Measurements from ENCODE around the gene PRG2.

The PRG2 gene

GRCh38 chr11:57396744-57397143, 6.3 kb upstream of the PRG2 start:
- ATAC-seq (replicated peaks) (no peak), DNase-seq (no peak)
- H3K9me3 Mint-ChIP-seq: no peaks in the 10 kb centered on the region
- no peaks in the 10 kb centered on the region for H3K36me3 Mint-ChIP-seq
- H3K27me3 Mint-ChIP-seq: no peaks in the 10 kb centered on the region
- no peaks in the 10 kb centered on the region for H3K4me1 Mint-ChIP-seq
- H3K4me3 Mint-ChIP-seq: no peak overlapping the region
- H3K27ac Mint-ChIP-seq: no peak overlapping the region

- H3K27ac Mint-ChIP-seq: no peak overlapping the region
- no peak for DNase-seq
- no peaks in the 10 kb centered on the region for H3K4me1 Mint-ChIP-seq
- H3K9me3 Mint-ChIP-seq: no peaks in the 10 kb centered on the region
- no peaks in the 10 kb centered on the region for H3K27me3 Mint-ChIP-seq
- ATAC-seq (replicated peaks): no peak
- H3K4me3 Mint-ChIP-seq: no peak overlapping the region
- no peaks in the 10 kb centered on the region for H3K36me3 Mint-ChIP-seq
These were observed 5.6 kb upstream of the PRG2 start for GRCh38 chr11:57395905-57396623.

GRCh38 chr11:57394203-57394965, 3.9 kb upstream of the PRG2 start:
- peaks cover 0 to 2% of the 10 kb centered on the region in 2 donors for H3K27me3 Mint-ChIP-seq
- no peaks in the 10 kb centered on the region for H3K4me1 Mint-ChIP-seq
- H3K9me3 Mint-ChIP-seq: no peaks in the 10 kb centered on the region
- H3K4me3 Mint-ChIP-seq: no peak overlapping the region
- ATAC-seq (replicated peaks) (no peak), DNase-seq (no peak)
- H3K27ac Mint-ChIP-seq: no peak overlapping the region
- H3K36me3 Mint-ChIP-seq: peaks cover 0 to 2% of the 10 kb centered on the region in 2 donors

- H3K4me1 Mint-ChIP-seq: no peaks in the 10 kb centered on the region
- no peak for DNase-seq
- no peak for ATAC-seq (replicated peaks)
- peaks cover 3 to 5% of the 10 kb centered on the region in 2 donors for H3K36me3 Mint-ChIP-seq
- H3K4me3 Mint-ChIP-seq: no peak overlapping the region
- H3K27ac Mint-ChIP-seq: no peak overlapping the region
- H3K27me3 Mint-ChIP-seq: peaks cover 0 to 6% of the 10 kb centered on the region in 2 donors
- H3K9me3 Mint-ChIP-seq: no peaks in the 10 kb centered on the region
These were observed 2.3 kb upstream of the PRG2 start for GRCh38 chr11:57392763-57393105.

- H3K4me1 Mint-ChIP-seq: no peaks in the 10 kb centered on the region
- no peak for DNase-seq
- H3K9me3 Mint-ChIP-seq: no peaks in the 10 kb centered on the region
- ATAC-seq (replicated peaks): no peak
- H3K27ac Mint-ChIP-seq: no peak overlapping the region
- H3K27me3 Mint-ChIP-seq: peaks cover 0 to 6% of the 10 kb centered on the region in 2 donors
- H3K4me3 Mint-ChIP-seq: no peak overlapping the region
- H3K36me3 Mint-ChIP-seq: peaks cover 3 to 6% of the 10 kb centered on the region in 2 donors
These were observed 1.8 kb upstream of the PRG2 start for GRCh38 chr11:57392066-57392762.

- Mint-ChIP-seq H3K4me3 (no peak overlapping the region), H3K27ac (no peak overlapping the region), H3K27me3 (peaks cover 0 to 7% of the 10 kb centered on the region in 2 donors), H3K36me3 (peaks cover 3 to 9% of the 10 kb centered on the region in 2 donors), H3K9me3 (no peaks in the 10 kb centered on the region), H3K4me1 (no peaks in the 10 kb centered on the region)
- no peak for ATAC-seq (replicated peaks)
- no peak for DNase-seq
These were observed 1.1 kb upstream of the PRG2 start for GRCh38 chr11:57391539-57391938.

GRCh38 chr11:57391111-57391510, 661 bp upstream of the PRG2 start:
- H3K27me3 Mint-ChIP-seq: peaks cover 3 to 12% of the 10 kb centered on the region in 2 donors
- ATAC-seq (replicated peaks) (no peak), DNase-seq (no peak)
- H3K27ac Mint-ChIP-seq: no peak overlapping the region
- no peak overlapping the region for H3K4me3 Mint-ChIP-seq
- no peaks in the 10 kb centered on the region for H3K4me1 Mint-ChIP-seq
- peaks cover 3 to 9% of the 10 kb centered on the region in 2 donors for H3K36me3 Mint-ChIP-seq
- H3K9me3 Mint-ChIP-seq: no peaks in the 10 kb centered on the region

GRCh38 chr11:57387289-57388030, 3.0 kb downstream of the PRG2 start:
- peaks cover 3 to 9% of the 10 kb centered on the region in 2 donors for H3K36me3 Mint-ChIP-seq
- H3K27me3 Mint-ChIP-seq: peaks cover 6 to 19% of the 10 kb centered on the region in 2 donors
- H3K4me3 Mint-ChIP-seq: no peak overlapping the region
- no peak for ATAC-seq (replicated peaks)
- no peak overlapping the region for H3K27ac Mint-ChIP-seq
- H3K9me3 Mint-ChIP-seq: no peaks in the 10 kb centered on the region
- H3K4me1 Mint-ChIP-seq: no peaks in the 10 kb centered on the region
- no peak for DNase-seq

GRCh38 chr11:57386178-57386940, 4.1 kb downstream of the PRG2 start:
- no peaks in the 10 kb centered on the region for H3K9me3 Mint-ChIP-seq
- no peak for DNase-seq
- H3K27me3 Mint-ChIP-seq: peaks cover 6 to 25% of the 10 kb centered on the region in 2 donors

GRCh38 chr11:57380975-57381374, 9.5 kb downstream of the PRG2 start, which contains the start of gene PRG3:
Gene PRG3 (minus strand): TSS chr11:57381150. CDS start chr11:57380708, 442 bp downstream.
- Mint-ChIP-seq H3K27me3 (peaks cover 29% of the 10 kb centered on the region in 2 donors), H3K36me3 (no peaks in the 10 kb centered on the region), H3K4me1 (no peaks in the 10 kb centered on the region), H3K27ac (no peak within 1 kb of the TSS), H3K4me3 (no peak within 1 kb of the TSS), H3K9me3 (peaks cover 0 to 3% of the 10 kb centered on the region in 2 donors)
- DNase-seq (no peak), ATAC-seq (replicated peaks) (peak in 1 of 2 donors; percentile 16)

More at GRCh38 chr11:57386178-57386940, 4.1 kb downstream of the PRG2 start:
- Mint-ChIP-seq H3K36me3 (peaks cover 3 to 9% of the 10 kb centered on the region in 2 donors), H3K4me3 (no peak overlapping the region), H3K4me1 (no peaks in the 10 kb centered on the region), H3K27ac (no peak overlapping the region)
- ATAC-seq (replicated peaks): no peak

GRCh38 chr11:57379732-57380131, 10.7 kb downstream of the PRG2 start:
- peak overlapping the region; percentile 65 for H3K27ac Mint-ChIP-seq
- H3K27me3 Mint-ChIP-seq: peaks cover 26% of the 10 kb centered on the region in 2 donors
- H3K36me3 Mint-ChIP-seq: no peaks in the 10 kb centered on the region
- DNase-seq (no peak), ATAC-seq (replicated peaks) (no peak)
- no peak overlapping the region for H3K4me3 Mint-ChIP-seq
- H3K4me1 Mint-ChIP-seq: peaks cover 0 to 1% of the 10 kb centered on the region in 2 donors
- peaks cover 0 to 3% of the 10 kb centered on the region in 2 donors for H3K9me3 Mint-ChIP-seq

- no peak for ATAC-seq (replicated peaks)
These were observed 12.3 kb downstream of the PRG2 start for GRCh38 chr11:57378186-57378585.

GRCh38 chr11:57377107-57377506, 13.3 kb downstream of the PRG2 start:
- DNase-seq (no peak), ATAC-seq (replicated peaks) (no peak)
- Mint-ChIP-seq H3K27me3 (peaks cover 19 to 26% of the 10 kb centered on the region in 2 donors), H3K36me3 (no peaks in the 10 kb centered on the region), H3K9me3 (peaks cover 0 to 3% of the 10 kb centered on the region in 2 donors), H3K4me3 (no peak overlapping the region), H3K4me1 (peaks cover 0 to 2% of the 10 kb centered on the region in 2 donors), H3K27ac (no peak overlapping the region)

More at GRCh38 chr11:57378186-57378585, 12.3 kb downstream of the PRG2 start:
- Mint-ChIP-seq H3K4me3 (no peak overlapping the region), H3K9me3 (peaks cover 0 to 3% of the 10 kb centered on the region in 2 donors), H3K36me3 (no peaks in the 10 kb centered on the region), H3K4me1 (peaks cover 0 to 2% of the 10 kb centered on the region in 2 donors), H3K27me3 (peaks cover 26% of the 10 kb centered on the region in 2 donors), H3K27ac (no peak overlapping the region)
- no peak for DNase-seq
